Measurements from ENCODE around the gene ACAA1. TPM values are rescaled to one million over a fixed set of nuclear protein-coding genes. Genes with fewer than 3 reads are reported as not detected.

Gene ACAA1
- total RNA-seq, 1 experiment from 2014 or later = 52.0 TPM

DNA sequence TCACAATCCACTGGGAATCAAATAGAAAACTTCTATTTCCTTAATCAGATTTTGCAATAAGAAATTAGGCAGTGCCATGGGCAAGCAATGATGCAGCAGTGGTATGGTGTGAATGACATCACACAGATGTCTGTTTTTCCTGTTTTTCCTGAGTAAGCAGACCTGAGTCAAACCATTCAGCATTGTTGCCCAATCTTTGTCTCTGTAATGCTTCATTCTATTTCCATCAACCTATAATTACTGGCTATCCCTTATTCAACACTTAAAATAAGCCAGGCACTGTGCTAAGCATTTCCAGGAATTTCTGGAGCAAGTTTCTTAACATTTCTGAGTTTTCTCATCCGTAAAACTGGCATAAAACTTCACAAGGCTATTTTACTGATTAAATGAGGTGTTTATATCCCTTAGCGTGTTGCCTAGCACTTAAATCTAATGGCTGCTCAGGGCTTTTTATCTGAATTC is 17.1 kb upstream of the ACAA1 start:
- TF ChIP-seq, protein P1, sequence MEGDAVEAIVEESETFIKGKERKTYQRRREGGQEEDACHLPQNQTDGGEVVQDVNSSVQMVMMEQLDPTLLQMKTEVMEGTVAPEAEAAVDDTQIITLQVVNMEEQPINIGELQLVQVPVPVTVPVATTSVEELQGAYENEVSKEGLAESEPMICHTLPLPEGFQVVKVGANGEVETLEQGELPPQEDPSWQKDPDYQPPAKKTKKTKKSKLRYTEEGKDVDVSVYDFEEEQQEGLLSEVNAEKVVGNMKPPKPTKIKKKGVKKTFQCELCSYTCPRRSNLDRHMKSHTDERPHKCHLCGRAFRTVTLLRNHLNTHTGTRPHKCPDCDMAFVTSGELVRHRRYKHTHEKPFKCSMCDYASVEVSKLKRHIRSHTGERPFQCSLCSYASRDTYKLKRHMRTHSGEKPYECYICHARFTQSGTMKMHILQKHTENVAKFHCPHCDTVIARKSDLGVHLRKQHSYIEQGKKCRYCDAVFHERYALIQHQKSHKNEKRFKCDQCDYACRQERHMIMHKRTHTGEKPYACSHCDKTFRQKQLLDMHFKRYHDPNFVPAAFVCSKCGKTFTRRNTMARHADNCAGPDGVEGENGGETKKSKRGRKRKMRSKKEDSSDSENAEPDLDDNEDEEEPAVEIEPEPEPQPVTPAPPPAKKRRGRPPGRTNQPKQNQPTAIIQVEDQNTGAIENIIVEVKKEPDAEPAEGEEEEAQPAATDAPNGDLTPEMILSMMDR (IDR thresholded peaks at IDR 0.05) = no peak
- TF ChIP-seq, protein P2, sequence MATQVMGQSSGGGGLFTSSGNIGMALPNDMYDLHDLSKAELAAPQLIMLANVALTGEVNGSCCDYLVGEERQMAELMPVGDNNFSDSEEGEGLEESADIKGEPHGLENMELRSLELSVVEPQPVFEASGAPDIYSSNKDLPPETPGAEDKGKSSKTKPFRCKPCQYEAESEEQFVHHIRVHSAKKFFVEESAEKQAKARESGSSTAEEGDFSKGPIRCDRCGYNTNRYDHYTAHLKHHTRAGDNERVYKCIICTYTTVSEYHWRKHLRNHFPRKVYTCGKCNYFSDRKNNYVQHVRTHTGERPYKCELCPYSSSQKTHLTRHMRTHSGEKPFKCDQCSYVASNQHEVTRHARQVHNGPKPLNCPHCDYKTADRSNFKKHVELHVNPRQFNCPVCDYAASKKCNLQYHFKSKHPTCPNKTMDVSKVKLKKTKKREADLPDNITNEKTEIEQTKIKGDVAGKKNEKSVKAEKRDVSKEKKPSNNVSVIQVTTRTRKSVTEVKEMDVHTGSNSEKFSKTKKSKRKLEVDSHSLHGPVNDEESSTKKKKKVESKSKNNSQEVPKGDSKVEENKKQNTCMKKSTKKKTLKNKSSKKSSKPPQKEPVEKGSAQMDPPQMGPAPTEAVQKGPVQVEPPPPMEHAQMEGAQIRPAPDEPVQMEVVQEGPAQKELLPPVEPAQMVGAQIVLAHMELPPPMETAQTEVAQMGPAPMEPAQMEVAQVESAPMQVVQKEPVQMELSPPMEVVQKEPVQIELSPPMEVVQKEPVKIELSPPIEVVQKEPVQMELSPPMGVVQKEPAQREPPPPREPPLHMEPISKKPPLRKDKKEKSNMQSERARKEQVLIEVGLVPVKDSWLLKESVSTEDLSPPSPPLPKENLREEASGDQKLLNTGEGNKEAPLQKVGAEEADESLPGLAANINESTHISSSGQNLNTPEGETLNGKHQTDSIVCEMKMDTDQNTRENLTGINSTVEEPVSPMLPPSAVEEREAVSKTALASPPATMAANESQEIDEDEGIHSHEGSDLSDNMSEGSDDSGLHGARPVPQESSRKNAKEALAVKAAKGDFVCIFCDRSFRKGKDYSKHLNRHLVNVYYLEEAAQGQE (IDR thresholded peaks at IDR 0.05; ENCODE audit: insufficient read depth in 1 of 2, low read depth in 2 of 2, low read length in 1 of 2) = no peak
- TF ChIP-seq POLR2AphosphoS5 (IDR thresholded peaks at IDR 0.05; ENCODE audit: low read depth, low read length) (no peak), TCF7L2 (IDR thresholded peaks at IDR 0.05; ENCODE audit: low read depth, low read length) (no peak), SIN3A (IDR thresholded peaks at IDR 0.05; ENCODE audit: borderline replicate concordance, insufficient read depth, low read depth, low read length) (no peak)
- no peaks in the 10 kb centered on the region; the same call in 1 of the 2 replicates for H3K36me3 ChIP-seq (ENCODE audit: control insufficient read depth, insufficient read depth, low read length)
- ATAC-seq = no peak
- in situ Hi-C loops (cut with HindIII; ENCODE audit: low pct_unique_long_range_greater_than_20kb, low sequenced_read_pairs) = no loop called here
- no peak overlapping the region for H3K4me3 ChIP-seq (ENCODE audit: low read depth in 2 of 2, low read length in 2 of 2)
- intact Hi-C loops (cut with micrococcal nuclease; ENCODE audit: unreplicated experiment) = no loop called here
- no peak for DNase-seq (ENCODE audit: low read depth, low spot score)
- H3K4me1 ChIP-seq (ENCODE audit: control insufficient read depth, insufficient read depth, low read length) = no peaks in the 10 kb centered on the region
- no peak overlapping the region for H3K27ac ChIP-seq (ENCODE audit: low read length)
- POLR2A ChIA-PET = no interaction called here
- H3K27me3 ChIP-seq (ENCODE audit: control insufficient read depth, insufficient read depth, low read length) = no peaks in the 10 kb centered on the region
- CTCF ChIA-PET = no interaction called here
- H3K9me3 ChIP-seq (ENCODE audit: control insufficient read depth, insufficient read depth, low read depth, low read length) = no peaks in the 10 kb centered on the region
- no TSS peak for BruUV-seq (replicated peaks)

DNA sequence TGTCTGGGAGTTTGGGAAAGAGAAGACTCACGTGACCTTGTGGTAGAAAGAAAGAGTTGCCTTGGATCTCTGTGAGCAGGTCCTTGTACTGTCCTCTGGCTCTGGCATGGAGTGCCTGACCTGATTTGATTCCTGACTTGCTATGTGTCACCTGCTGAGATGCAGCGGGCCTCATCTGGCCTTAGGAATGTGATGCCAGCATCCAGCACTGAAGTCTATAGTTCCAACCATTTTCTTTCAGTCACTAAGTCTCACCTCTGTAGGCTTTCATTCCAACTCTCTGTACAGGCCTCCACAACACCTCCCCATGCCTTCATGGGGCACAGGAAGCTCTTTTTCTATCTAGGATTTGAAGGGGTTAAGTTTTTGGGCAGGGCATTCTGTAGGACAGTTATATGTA is 16.3 kb upstream of the ACAA1 start:
- ATAC-seq (no peak), DNase-seq (ENCODE audit: low read depth, low spot score) (no peak)
- no peak for TF ChIP-seq POLR2AphosphoS5 (IDR thresholded peaks at IDR 0.05; ENCODE audit: low read depth, low read length)
- no peak for TF ChIP-seq TCF7L2 (IDR thresholded peaks at IDR 0.05; ENCODE audit: low read depth, low read length)
- TF ChIP-seq, protein P2 (IDR thresholded peaks at IDR 0.05; ENCODE audit: insufficient read depth in 1 of 2, low read depth in 2 of 2, low read length in 1 of 2) = no peak
- TF ChIP-seq SIN3A (IDR thresholded peaks at IDR 0.05; ENCODE audit: borderline replicate concordance, insufficient read depth, low read depth, low read length) = no peak
- TF ChIP-seq, protein P1 (IDR thresholded peaks at IDR 0.05) = no peak
- Histone ChIP-seq H3K27ac (ENCODE audit: low read length) (no peak overlapping the region), H3K36me3 (ENCODE audit: control insufficient read depth, insufficient read depth, low read length) (no peaks in the 10 kb centered on the region; the same call in 1 of the 2 replicates), H3K4me3 (ENCODE audit: low read depth in 2 of 2, low read length in 2 of 2) (no peak overlapping the region), H3K27me3 (ENCODE audit: control insufficient read depth, insufficient read depth, low read length) (no peaks in the 10 kb centered on the region), H3K4me1 (ENCODE audit: control insufficient read depth, insufficient read depth, low read length) (no peaks in the 10 kb centered on the region), H3K9me3 (ENCODE audit: control insufficient read depth, insufficient read depth, low read depth, low read length) (no peaks in the 10 kb centered on the region)
- in situ Hi-C loops (cut with HindIII; ENCODE audit: low pct_unique_long_range_greater_than_20kb, low sequenced_read_pairs) = no loop called here
- POLR2A ChIA-PET = no interaction called here
- CTCF ChIA-PET = no interaction called here
- no TSS peak for BruUV-seq (replicated peaks)
- intact Hi-C loops (cut with micrococcal nuclease; ENCODE audit: unreplicated experiment) = no loop called here
